ENCODE data around the gene CHCHD1.
"Not testable (repeated sequence)": the region's sequence is repeated elsewhere in the genome, so short reads cannot be mapped to it uniquely, and the experiment has no call there.

CHCHD1 gene

DNA sequence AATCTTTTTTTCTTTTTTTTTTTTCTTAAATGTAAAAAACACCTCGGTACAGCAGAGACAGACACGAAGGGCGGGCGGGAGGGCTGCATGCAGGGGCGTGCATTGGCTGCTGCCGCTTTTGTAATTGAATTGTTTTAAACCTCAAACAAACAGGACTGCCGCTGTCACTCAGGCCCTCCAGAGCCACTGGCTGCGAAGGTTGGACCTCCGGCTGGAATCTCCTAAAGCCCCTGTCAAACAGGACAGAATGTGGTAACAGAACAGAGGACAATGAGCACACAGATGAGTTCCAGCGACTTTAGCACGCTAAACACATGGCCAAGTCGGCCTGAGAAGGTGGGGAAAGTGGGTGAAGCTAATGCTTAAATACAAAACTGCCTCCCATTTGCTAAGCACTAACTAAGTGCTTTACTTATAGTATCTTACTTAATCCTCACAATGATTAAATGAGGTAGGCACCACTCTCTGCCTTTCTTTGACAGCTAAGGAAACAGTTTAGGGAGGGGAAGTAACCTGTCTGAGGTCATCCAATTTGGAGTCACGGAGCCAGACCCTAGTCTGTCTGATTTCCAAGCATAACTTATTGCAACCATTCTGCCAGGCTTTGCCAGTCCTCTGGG lies 32.5 kb downstream of the CHCHD1 start:
- DNase-seq = no peak

DNA sequence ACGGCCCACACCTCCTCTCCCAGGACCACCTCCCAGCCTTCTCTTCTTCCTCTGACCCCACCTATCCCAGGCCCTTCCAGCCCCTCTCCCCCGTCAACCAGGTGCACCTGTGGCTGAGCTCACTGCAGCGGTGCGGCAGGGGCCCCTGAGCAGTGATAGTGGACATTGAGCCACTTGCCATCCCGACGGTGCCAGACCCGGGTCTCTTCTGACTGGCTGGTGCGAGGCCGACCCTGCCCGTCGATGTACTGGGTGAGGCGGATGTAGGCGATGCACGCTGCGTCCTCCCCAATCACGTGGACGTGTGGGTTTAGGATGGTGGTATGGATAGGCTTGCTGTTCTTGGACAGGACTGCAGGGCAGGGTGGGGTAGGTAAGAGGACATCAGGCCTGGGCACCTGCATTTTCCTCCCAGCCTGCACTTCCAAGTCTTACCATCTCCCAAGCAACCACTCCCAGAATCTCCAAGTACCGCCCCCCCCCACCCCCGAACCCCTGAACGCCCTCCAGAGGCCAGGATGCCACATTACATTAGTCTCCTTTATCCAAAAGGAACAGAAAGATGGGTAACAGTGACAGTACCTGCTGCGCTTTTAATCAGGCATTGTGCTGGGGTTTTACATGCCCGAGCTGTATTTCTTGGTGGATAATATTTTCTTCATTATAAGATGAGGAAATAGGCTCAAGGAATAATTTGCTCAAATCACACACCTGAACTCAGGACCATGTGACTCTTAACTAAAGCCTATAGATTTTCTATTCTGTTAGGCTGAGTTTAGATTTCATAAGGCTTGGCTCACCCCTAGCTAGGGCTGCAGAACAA lies 33.3 kb downstream of the CHCHD1 start:
- DNase-seq = no peak

DNA sequence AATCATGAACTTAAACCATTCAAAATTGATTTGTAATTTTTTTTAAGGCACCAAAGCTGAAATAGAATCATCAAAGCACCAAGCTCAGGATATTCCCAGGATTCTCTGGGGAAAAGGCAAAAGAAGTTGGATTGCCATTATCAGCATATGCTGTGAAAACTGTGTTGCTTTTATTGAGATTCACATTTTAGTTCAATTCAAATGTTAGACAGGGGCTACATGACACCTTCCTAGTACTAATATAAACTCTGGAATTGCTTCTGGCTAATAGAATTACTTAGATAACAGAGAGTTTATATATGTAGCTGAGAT lies 33.8 kb downstream of the CHCHD1 start:
- DNase-seq = no peak

DNA sequence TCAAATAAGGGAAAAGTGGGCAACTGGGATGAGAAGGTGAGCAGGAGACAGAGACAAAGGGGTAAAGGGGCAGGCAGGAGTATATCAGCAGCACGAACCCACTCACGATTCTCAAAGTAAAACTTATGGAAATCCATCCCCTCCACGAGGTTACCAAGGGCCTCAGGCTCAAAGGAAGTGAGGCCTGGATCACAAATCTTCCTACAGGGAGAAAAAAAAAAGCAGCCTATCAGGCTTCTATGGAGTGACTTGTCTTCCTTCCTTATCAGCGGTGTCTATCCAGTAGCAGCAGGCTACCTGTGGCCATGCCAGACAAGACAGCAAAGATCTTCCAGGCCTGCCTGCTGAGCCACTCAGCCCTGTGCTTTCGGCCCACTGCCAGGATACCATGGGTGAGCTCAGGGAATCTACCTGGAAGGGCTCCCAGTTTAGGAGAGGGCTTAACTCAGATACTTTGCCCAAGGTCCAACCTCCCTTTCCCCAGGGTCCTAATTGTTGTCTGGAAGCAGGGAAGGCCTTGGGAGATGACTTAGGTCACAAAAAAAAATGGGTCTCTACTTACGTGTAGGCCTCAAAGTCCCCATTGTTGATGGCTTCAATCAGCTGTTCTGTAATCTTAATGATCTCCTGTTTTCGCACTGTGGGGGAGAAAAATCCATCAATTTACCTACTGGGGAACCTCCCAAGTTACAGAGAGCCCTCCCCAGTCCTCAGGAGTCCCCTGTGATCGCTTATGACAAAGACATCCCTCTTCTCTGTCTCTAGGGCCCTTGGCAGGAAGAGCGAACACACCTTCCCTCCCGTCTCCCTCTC lies 35.3 kb downstream of the CHCHD1 start:
- no peak for DNase-seq

DNA sequence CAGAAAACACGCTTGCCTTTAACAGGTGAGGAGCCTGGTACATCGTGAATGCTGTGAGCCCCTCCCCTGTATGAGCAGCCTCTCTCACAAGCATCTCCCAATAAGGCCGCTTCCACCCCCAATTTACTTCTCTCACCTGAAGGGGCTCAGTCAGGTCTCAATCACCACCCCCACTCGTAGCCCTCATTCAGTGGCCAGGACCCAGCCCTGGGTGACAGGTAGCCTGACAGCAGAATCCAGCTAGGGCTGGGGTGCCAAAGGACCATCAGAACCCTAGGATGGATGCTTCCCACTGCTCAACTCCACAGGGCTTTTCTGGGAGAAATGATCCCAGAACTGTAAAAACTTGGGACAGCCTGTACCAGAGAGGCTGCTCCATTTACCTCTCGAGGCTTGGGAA lies 36.0 kb downstream of the CHCHD1 start:
- no peak for DNase-seq

DNA sequence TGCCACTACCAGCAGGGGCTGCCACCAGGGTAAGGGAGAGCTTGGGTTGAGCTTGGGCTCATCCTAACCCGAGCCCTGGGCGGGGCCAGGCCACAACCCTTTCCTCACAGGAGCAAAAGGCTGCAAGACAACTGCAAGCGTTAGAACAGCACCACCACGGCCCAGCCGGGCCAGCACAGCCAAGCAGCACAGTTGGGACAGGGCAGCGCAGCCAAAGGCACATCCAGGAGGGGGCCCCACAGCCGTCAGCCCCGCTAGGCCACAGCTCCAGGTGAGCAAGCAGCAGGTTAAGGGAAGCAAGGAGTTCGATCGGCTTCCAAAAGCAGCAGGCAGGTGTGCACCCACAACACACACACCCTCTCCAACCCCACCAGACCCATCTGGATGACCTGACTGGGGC lies 36.6 kb downstream of the CHCHD1 start:
- no peak for DNase-seq

DNA sequence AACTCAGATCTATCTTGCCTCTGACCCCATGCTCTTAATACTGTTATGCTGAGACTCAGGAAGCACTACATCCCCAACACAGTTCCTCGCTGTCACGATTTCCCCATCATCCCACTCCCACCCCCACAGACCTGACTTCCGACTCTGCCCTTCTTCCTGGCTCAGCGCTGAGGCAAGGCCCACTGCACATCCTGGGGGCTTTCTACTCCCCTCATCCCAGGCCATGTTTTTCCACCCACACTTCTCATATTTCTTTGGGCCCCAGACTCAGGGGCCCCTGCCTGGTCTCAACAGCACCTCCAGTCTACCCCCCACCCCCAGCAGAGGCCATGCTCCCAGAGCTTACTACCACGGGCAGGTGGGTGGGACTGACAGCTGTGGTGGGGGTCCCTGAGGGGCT lies 37.2 kb downstream of the CHCHD1 start:
- DNase-seq = no peak

DNA sequence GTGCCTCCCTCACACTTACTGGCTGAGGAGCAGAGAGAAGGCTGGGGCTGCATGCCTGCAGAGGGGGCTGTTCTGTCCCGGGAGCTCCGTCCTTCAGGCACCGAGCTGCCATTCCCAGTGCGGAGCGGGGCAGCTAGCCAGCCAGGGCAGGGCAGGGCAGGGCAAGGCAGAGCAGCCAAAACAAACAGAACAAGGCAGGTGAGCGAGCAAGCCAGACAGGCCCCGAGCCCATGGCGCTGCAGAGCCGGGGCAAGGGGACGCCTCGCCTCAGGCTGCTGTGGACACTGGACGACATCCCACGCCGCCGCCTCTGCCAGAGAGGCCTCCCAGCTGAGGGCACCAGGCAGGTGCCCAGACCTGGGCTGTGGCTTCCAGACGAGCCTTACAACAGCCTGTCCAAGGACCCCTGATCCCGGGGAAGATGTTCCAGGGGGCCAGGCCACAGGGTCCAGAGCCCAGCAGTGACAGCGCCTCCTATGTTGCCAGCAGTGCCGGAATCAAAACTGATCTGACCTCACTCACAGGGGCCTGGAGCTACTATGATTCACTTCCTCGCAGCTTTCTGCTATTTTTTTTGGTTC lies 37.8 kb downstream of the CHCHD1 start:
- DNase-seq = no peak

DNA sequence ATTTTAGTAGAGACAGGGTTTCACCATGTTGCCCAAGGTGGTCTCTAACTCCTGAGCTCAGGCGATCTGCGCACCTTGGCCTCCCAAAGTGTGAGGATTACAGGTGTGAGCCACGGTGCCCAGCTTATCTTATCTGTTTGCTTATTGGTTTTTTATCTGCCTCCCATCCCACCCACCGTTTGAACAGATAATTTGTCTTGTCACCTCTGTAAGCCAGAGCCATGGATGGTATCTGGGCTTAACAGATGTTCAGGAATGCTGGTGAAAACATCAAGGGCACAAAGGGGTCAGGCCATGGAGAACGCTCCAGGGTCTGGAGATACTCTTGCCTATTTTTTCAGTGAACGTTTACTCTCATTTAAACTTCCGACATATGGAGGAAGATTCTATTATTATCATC lies 41.5 kb downstream of the CHCHD1 start:
- no peak for DNase-seq

DNA sequence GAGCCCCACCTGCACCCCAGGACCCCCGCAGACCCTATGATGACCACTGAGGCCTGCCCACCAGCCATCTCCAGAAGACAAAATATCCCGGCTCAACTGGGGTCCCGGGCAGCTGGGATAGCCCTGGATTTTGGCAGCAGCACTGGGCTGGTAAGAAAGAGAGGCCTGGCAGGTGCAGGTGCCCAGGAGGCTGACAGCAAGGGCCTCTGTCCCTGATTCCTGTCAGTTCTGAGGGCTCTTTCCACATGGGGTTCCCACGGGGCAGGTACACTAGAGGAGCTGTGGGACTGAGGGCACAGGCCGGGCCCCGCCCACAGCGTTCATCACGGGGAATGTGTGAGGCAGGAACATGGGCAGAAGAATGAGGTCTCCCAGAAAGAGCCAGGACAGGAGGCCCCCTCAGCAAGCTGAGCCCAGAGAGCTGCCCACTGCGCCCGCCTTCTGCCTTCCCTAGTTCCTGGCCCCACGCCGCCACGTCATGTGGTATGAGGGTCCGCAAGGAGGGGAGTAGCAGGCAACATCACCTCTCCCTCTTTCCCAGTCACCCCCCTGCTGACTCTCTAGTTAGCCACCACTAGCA lies 42.4 kb downstream of the CHCHD1 start:
- no peak for DNase-seq

DNA sequence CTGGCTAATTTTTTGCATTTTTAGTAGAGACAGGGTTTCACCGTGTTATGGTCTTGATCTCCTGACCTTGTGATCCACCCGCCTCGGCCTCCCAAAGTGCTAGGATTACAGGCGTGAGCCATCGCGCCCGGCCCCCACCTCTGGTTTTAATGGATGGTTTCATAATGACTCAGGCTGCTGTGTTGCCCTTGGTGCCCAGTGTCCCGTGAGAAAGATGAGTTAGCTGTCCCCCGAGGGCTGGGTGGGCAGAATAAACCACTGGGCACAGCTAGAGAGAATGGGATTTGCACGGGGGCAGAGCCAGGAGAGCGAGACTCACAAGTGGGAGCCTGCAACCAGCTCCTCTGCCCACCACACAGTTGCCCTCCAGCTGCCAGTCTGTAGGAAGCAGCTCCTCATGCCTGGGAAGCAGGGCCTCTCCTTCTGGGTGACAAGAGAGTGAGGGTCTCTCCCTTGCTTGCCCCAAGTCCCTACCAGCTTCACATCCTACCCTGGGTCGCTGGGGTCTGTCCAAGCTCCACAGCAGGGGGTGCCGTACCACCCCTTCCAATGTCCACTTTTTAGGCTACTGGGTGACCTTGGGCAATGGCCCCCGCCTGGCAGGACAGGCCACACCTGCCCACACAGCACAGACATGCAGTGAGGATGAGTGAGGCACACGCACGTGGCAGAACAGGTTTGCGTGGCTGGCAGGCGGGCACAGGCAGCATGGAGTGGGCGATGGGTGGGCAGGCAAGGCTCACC lies 45.7 kb downstream of the CHCHD1 start:
- no peak for DNase-seq

DNA sequence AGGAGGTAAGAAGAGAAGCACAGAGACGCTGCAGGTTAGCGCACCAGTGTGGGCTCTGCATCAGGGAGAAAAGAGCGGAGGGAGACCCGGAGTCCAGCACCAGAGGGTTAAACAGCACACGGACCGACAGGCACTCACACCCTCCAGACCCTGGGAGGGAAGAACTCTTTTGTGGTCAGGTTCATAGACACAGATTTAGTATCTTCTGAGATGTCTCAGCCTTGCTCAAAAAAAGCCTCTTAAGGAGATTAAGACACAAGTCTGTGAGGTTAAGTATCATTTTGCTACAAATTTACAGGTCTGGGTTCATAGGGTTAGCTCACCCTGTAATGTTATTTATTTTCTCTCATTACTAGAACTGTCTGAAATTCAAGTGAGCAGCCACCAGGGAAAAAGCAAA lies 46.3 kb downstream of the CHCHD1 start:
- DNase-seq = no peak

DNA sequence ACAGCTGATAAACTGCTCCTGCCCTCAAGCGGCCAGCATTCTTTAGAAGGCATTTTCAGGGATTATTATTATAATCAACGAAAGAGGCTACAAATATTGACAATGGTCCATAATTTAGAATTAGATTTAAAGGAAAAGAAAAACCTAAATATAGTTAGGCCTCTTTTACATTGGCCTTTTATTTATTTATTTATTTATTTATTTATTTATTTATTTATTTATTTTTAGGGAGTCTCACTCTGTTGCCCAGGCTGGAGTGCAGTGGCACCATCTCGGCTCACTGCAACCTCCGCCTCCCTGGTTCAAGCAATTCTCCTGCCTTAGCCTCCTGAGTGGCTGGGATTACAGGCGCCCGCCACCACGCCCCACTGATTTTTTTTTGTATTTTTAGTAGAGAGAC lies 47.2 kb downstream of the CHCHD1 start:
- not testable (repeated sequence) for DNase-seq
